GM12878 (cell line): Measurements from ENCODE around the gene SIRT3. TPM values are rescaled to one million over a fixed set of nuclear protein-coding genes. Genes with fewer than 3 reads are reported as not detected.

ENCODE experiments used
- ATAC-seq: fragments of 200-7000 bp; cut with Tn5 transposase; 3 replicates; pipeline ENCODE4 v1.9.1; 2020; ENCODE audit warnings: mild to moderate bottlenecking, moderate library complexity
- BruUV-seq: library from RNA; stranded (reverse); fragments of 400-500 nt; replicated peaks from 2 replicates; lab custom pipeline; 2021; lab: Mats Ljungman, UMichigan
- CTCF ChIA-PET: fragments of 300-600 bp; sonication (Branson Sonifier 250); formaldehyde crosslinking; extraction: SDS; loops from one replicate; lab custom pipeline; 2021; ENCODE audit warnings: inconsistent platforms; lab: Yijun Ruan, JAX
- POLR2A ChIA-PET: fragments of 350-600 bp; formaldehyde crosslinking; extraction: SDS; loops from one replicate; lab custom pipeline; 2021; ENCODE audit warnings: inconsistent platforms; lab: Charles Lee
- RAD21 ChIA-PET: fragments of 300-600 bp; sonication (Branson Sonifier 250); formaldehyde crosslinking; loops from one replicate; lab custom pipeline; 2023; ENCODE audit warnings: antibody characterized with exemption; ENCODE audit not compliant: unreplicated experiment; lab: Charles Lee
- SMC1A ChIA-PET: fragments of 300-600 bp; sonication (Branson Sonifier 250); formaldehyde crosslinking; loops from one replicate; lab custom pipeline; 2023; ENCODE audit not compliant: unreplicated experiment, uncharacterized antibody; lab: Charles Lee
- DNase-seq: peaks from one replicate; pipeline ENCODE4 v3.0.0-alpha.2; 2011; ENCODE audit warnings: low read depth, low spot score
- FAIRE-seq: peaks from 3 replicates; lab custom pipeline; 2011; peaks lifted over from hg19 to GRCh38; lab: Jason Lieb, UNC
- H2AFZ ChIP-seq: 2 replicates; pipeline ENCODE4 v1.6.0; 2011; ENCODE audit warnings: low read depth, low read length, control low read depth; ENCODE audit not compliant: control insufficient read depth
- H3K27ac ChIP-seq: 2 replicates; pipeline ENCODE4 v1.5.1; 2011; ENCODE audit warnings: control low read depth; ENCODE audit not compliant: control insufficient read depth, insufficient read depth
- H3K27me3 ChIP-seq, 2 experiments: replicated peaks in 1 of 2; 2 replicates each; pipeline versions ENCODE4 v1.6.0 to v1.6.1; 2011; ENCODE audit warnings: low read length in 1 of 2; ENCODE audit not compliant: control insufficient read depth in 2 of 2, insufficient read depth in 2 of 2
- H3K36me3 ChIP-seq, 2 experiments: 2 replicates each; pipeline ENCODE4 v1.5.1; 2011; ENCODE audit warnings: low read length in 1 of 2; ENCODE audit not compliant: control insufficient read depth in 2 of 2, insufficient read depth in 2 of 2
- H3K4me1 ChIP-seq: 2 replicates; pipeline ENCODE4 v1.6.1; 2011; ENCODE audit warnings: mild to moderate bottlenecking, low read length, moderate library complexity, mixed read lengths; ENCODE audit not compliant: control insufficient read depth, insufficient read depth
- H3K4me2 ChIP-seq: 2 replicates; pipeline ENCODE4 v1.6.0; 2011; ENCODE audit warnings: control low read depth; ENCODE audit not compliant: control insufficient read depth, insufficient read depth
- H3K4me3 ChIP-seq: fragments of 200-600 bp; sonication (generic); 2 replicates; pipeline ENCODE4 v1.5.1; 2016
- H3K79me2 ChIP-seq: 2 replicates; pipeline ENCODE4 v1.6.0; 2011; ENCODE audit warnings: low read length; ENCODE audit not compliant: control insufficient read depth, insufficient read depth
- H3K9ac ChIP-seq: 2 replicates; pipeline ENCODE4 v1.8.0; 2011; ENCODE audit warnings: low read length, control low read depth, mixed read lengths; ENCODE audit not compliant: control insufficient read depth, insufficient read depth
- H3K9me3 ChIP-seq: replicated peaks from 3 replicates; pipeline ENCODE4 v1.5.1; 2011; ENCODE audit warnings: mild to moderate bottlenecking, low read length; ENCODE audit not compliant: control insufficient read depth, insufficient read depth
- H4K20me1 ChIP-seq: 2 replicates; pipeline ENCODE4 v1.6.0; 2011; ENCODE audit not compliant: control insufficient read depth, insufficient read depth
- CHD2 ChIP-seq: IDR thresholded peaks from 2 replicates; pipeline ENCODE4 v1.6.1; 2011; ENCODE audit warnings: low read depth, low read length, improper control_type of control experiment, borderline replicate concordance
- CREM ChIP-seq: IDR thresholded peaks from 2 replicates; pipeline ENCODE4 v1.6.1; 2014; ENCODE audit warnings: antibody characterized with exemption, low read depth
- ETV6 ChIP-seq, 2 experiments: fragments of 450-650 bp in 1 of 2; IDR thresholded peaks in 1 of 2; conservative IDR thresholded peaks in 1 of 2; 2 replicates each; pipeline ENCODE4 v1.6.1; 2014; ENCODE audit warnings: antibody characterized with exemption in 1 of 2, borderline replicate concordance in 1 of 2, low read depth in 1 of 2, mild to moderate bottlenecking in 1 of 2, moderate library complexity in 1 of 2
- GABPA ChIP-seq: IDR thresholded peaks from 2 replicates; pipeline ENCODE4 v1.6.1; 2014; ENCODE audit warnings: antibody characterized with exemption, low read depth, mild to moderate bottlenecking, inconsistent platforms
- KAT2A ChIP-seq: conservative IDR thresholded peaks from 2 replicates; pipeline ENCODE4 v1.6.1; 2011; ENCODE audit warnings: low read depth, low read length; ENCODE audit not compliant: control insufficient read depth
- POLR2A ChIP-seq: IDR thresholded peaks from 2 replicates; pipeline ENCODE4 v1.6.1; 2011; ENCODE audit warnings: low read depth, mild to moderate bottlenecking, low read length
- POLR2AphosphoS2 ChIP-seq: IDR thresholded peaks from 2 replicates; pipeline ENCODE4 v1.6.1; 2011; ENCODE audit warnings: low read depth, mild to moderate bottlenecking, low read length, improper control_type of control experiment, moderate library complexity
- SMARCA5 ChIP-seq: fragments of 450-650 bp; IDR thresholded peaks from 2 replicates; pipeline ENCODE4 v1.6.1; 2017; ENCODE audit warnings: mild to moderate bottlenecking
- SUPT20H ChIP-seq: IDR thresholded peaks from 2 replicates; pipeline ENCODE4 v1.6.1; 2011; ENCODE audit warnings: low read depth, mild to moderate bottlenecking, low read length, moderate library complexity, borderline replicate concordance; ENCODE audit not compliant: control insufficient read depth
- ZNF384 ChIP-seq: IDR thresholded peaks from 2 replicates; pipeline ENCODE4 v1.6.1; 2012; ENCODE audit warnings: low read depth, mild to moderate bottlenecking, low read length, improper control_type of control experiment, borderline replicate concordance
- ZNF622 ChIP-seq: fragments of 450-650 bp; IDR thresholded peaks from 2 replicates; pipeline ENCODE4 v1.6.1; 2017; ENCODE audit warnings: mild to moderate bottlenecking, inconsistent platforms
- WGBS: methylation state at CpG from one replicate; pipeline ENCODE4 v1.1.6; 2016; ENCODE audit warnings: low lambda C conversion rate; ENCODE audit not compliant: insufficient replicate concordance, insufficient coverage; ENCODE audit errors: missing lambda C conversion rate; 5-methylcytosine and 5-hydroxymethylcytosine counted together
- in situ Hi-C: fragments of 300-500 bp; cut with MboI; formaldehyde crosslinking; loops from 9 replicates; pipeline ENCODE4 v1.14.3; 2018; ENCODE audit warnings: mixed read lengths
- intact Hi-C: fragments of 100-400 bp; cut with micrococcal nuclease; formaldehyde crosslinking; loops from one replicate; pipeline ENCODE4 v1.14.2; 2022; ENCODE audit not compliant: unreplicated experiment
- polyA plus RNA-seq, 11 experiments: library from polyadenylated mRNA; depleted of rRNA in 4 of 11; unstranded in 6 of 11; stranded (reverse) in 5 of 11; fragments of >200 nt; fragmentation: Nextera tagmentation in 4 of 11; fragmentation: Illumina TruSeq in 1 of 11; extraction: Ambion mirVana in 4 of 11; extraction: Trizol in 1 of 11; gene quantifications; 1 replicate in 1 of 11; 2 replicates in 10 of 11; pipeline versions ENCODE4 v1.2.1 to v1.2.3, GENCODE V29; 2011 to 2016; ENCODE audit warnings: inconsistent platforms in 2 of 11, missing spikeins in 2 of 11, low read depth in 1 of 11
- total RNA-seq, 4 experiments: library from RNA; depleted of rRNA in 3 of 4; stranded (reverse); fragments of >200 nt in 3 of 4; fragmentation: Illumina TruSeq in 1 of 4; extraction: Trizol in 1 of 4; gene quantifications; 2 replicates each; pipeline versions ENCODE4 v1.2.1 to v1.2.3, GENCODE V29; 2013 to 2021
- TF ChIP-seq, protein P1 (sequence below): IDR thresholded peaks from 2 replicates; pipeline ENCODE4 v1.6.1; 2011; ENCODE audit warnings: borderline replicate concordance, low read depth, mild to moderate bottlenecking, moderate library complexity, mixed read lengths, low read length; ENCODE audit not compliant: insufficient read depth; ENCODE audit errors: extremely low read length
- TF ChIP-seq, protein P2 (sequence below): IDR thresholded peaks from 2 replicates; pipeline ENCODE4 v1.6.1; 2011; ENCODE audit warnings: borderline replicate concordance, low read depth, mild to moderate bottlenecking, moderate library complexity, low read length; ENCODE audit not compliant: insufficient read depth, poor library complexity, severe bottlenecking

Gene SIRT3
- total and polyA plus RNA-seq, 10 of the 15 experiments (the other 5 are each of a cell fraction or from before 2014, with no cell fraction given), result 0.90 to 23.2 (median 12.6) TPM

DNA sequence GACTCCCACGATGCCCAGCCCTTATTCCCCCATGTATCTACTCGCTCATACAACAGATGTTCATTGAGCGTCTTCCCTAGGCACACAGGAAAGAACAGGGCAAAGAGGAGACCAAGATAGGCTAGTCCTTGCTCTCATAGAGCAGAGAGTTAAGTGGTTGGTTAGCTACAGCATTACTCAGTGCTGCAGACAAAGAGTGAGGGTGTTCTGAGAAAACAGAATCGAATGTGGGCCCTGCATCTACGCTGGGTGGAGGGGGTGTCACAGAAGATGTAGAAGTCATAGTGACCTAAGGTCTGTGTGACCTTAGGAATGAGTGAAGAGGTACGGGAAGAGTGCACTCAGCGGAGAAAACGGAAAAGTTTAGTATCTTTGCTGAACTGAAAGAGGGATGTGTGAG is 12.9 kb upstream of the SIRT3 start:
- intact Hi-C loops (no loop called here), in situ Hi-C loops (no loop called here)
- 83% methylated on average over 8 of the region's 8 CpGs for WGBS
- ChIA-PET POLR2A (interaction anchor here (1.5 kb wide), 1 partner anchor 41 kb away, joined by 3 read pairs; the partner anchor contains the start of genes BET1L and RIC8A), RAD21 (interaction anchor here (0.9 kb wide), 1 partner anchor 8 kb away, joined by 3 read pairs; no protein-coding TSS in a partner anchor), CTCF (interaction anchor here (0.6 to 3.9 kb wide), 5 partner anchors 8 to 115 kb away, joined by 3 to 45 read pairs (median 6); no protein-coding TSS in a partner anchor), SMC1A (interaction anchor here (1.0 to 5.6 kb wide), 2 partner anchors 11 to 19 kb away, joined by 5 to 38 read pairs; partner anchors contain the start of gene PSMD13)
- Histone ChIP-seq H3K9ac (no peak overlapping the region), H3K4me2 (no peak overlapping the region), H3K4me3 (no peak overlapping the region), H3K9me3 (no peaks in the 10 kb centered on the region), H3K27me3 (no peaks in the 10 kb centered on the region), H2AFZ (no peak overlapping the region), H3K27ac (no peak overlapping the region), H3K4me1 (no peaks in the 10 kb centered on the region), H3K79me2 (no peaks in the 10 kb centered on the region), H4K20me1 (no peaks in the 10 kb centered on the region), H3K36me3 (peaks cover 28 to 30% of the 10 kb centered on the region in 2 experiments)
- TF ChIP-seq POLR2A, result 0 out of 2 replicates have a peak, but pooled peaks have one; percentile 13
- TF ChIP-seq POLR2AphosphoS2, result no peak
- no TSS peak for BruUV-seq
- DNase-seq, result no peak
- no peak for ATAC-seq
- FAIRE-seq, result no peak

DNA sequence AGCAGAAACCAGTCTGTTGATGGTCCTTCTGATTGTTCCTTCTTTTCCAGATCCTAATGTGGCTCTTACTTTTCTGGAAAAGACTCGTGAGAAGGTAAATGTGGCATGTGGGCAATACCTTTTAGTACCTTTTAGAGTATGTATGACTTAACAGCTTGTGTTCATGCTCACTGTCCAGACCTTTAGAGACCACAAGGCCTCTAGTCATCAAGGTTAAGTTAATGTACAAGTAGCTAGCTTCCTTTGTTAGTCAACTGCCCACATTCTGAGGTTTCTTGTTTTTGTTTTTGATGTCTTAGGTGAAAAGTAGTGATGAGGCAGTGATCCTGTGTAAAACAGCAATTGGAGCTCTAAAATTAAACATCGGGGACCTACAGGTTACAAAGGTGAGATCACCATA is 8.2 kb upstream of the SIRT3 start:
- peaks cover 7% of the 10 kb centered on the region for H3K79me2 ChIP-seq
- no peak overlapping the region for H2AFZ ChIP-seq
- H3K4me3 ChIP-seq, result no peak overlapping the region
- no peaks in the 10 kb centered on the region for H3K9me3 ChIP-seq
- ChIA-PET CTCF (no interaction called here), SMC1A (interaction anchor here (0.6 to 0.9 kb wide), 3 partner anchors 10 to 207 kb away, joined by 3 read pairs; no protein-coding TSS in a partner anchor), RAD21 (no interaction called here), POLR2A (no interaction called here)
- no peaks in the 10 kb centered on the region for H3K27me3 ChIP-seq
- in situ Hi-C loops (no loop called here), intact Hi-C loops (no loop called here)
- WGBS, result 100% methylated on average over 2 of the region's 2 CpGs
- peaks cover 16 to 42% of the 10 kb centered on the region in 2 experiments for H3K36me3 ChIP-seq
- TF ChIP-seq SUPT20H (no peak), ETV6 (conservative IDR thresholded peaks at IDR 0.05 in 1 of 2, IDR thresholded peaks at IDR 0.05 in 1 of 2; ENCODE audit: borderline replicate concordance in 1 of 2, low read depth in 1 of 2) (no peak), KAT2A (no peak), ZNF622 (no peak), SMARCA5 (no peak), ZNF384 (no peak), CHD2 (no peak), CREM (no peak), GABPA (no peak)
- TF ChIP-seq, protein P1, sequence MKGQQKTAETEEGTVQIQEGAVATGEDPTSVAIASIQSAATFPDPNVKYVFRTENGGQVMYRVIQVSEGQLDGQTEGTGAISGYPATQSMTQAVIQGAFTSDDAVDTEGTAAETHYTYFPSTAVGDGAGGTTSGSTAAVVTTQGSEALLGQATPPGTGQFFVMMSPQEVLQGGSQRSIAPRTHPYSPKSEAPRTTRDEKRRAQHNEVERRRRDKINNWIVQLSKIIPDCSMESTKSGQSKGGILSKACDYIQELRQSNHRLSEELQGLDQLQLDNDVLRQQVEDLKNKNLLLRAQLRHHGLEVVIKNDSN, result no peak
- TF ChIP-seq, protein P2, sequence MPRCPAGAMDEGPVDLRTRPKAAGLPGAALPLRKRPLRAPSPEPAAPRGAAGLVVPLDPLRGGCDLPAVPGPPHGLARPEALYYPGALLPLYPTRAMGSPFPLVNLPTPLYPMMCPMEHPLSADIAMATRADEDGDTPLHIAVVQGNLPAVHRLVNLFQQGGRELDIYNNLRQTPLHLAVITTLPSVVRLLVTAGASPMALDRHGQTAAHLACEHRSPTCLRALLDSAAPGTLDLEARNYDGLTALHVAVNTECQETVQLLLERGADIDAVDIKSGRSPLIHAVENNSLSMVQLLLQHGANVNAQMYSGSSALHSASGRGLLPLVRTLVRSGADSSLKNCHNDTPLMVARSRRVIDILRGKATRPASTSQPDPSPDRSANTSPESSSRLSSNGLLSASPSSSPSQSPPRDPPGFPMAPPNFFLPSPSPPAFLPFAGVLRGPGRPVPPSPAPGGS, result no peak
- no peak overlapping the region for H3K27ac ChIP-seq
- no peak overlapping the region for H3K9ac ChIP-seq
- FAIRE-seq, result no peak
- no peaks in the 10 kb centered on the region for H3K4me1 ChIP-seq
- H3K4me2 ChIP-seq, result no peak overlapping the region
- no TSS peak for BruUV-seq
- no peaks in the 10 kb centered on the region for H4K20me1 ChIP-seq
- no peak for ATAC-seq
- no peak for DNase-seq
